ENCODE results near the gene NELL1. TPM values are rescaled to one million over a fixed set of nuclear protein-coding genes. Genes with fewer than 3 reads are reported as not detected.

Gene NELL1
- total and polyA plus RNA-seq, 2 donors (not counting 3 experiments of a cell fraction or from before 2014, with no cell fraction given) = not detected

DNA sequence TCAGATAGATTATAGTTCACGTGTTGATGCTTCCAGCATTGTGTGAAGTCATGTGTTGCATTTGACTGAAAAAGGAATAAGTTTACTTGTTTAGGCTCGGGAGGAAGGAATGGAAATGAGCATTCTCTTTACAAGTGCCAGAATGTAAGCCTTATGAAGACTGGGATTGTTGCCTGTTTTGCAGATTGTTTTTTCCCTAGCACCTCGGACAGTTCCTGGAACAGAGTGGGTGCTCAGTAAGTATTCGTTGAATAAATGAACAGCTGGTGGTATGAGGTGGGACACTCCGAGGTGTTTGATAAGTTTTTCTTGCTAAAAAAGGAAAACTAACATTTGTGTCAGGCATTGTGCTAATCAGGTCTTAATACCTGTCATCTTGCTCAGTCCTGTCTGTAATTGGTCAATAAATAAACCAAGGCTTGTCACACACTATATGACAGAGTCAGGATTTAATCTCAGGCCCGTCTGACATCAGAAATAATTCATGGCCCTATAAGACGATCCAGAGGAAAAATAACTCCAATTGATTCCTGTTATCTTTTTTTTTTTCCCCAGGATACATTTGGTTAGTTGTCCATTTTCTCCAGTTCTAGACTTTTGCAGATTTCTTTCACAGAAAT, 304.7 kb downstream of the NELL1 start:
- Histone ChIP-seq H3K9me1 (replicated peaks; ENCODE audit: control insufficient read depth, extremely low read depth, insufficient read depth, low read length) (no peaks in the 10 kb centered on the region), H3K36me3 (ENCODE audit: control insufficient read depth in 2 of 2, extremely low read depth in 1 of 2, insufficient read depth in 2 of 2, low read length in 2 of 2) (no peaks in the 10 kb centered on the region), H3K9me3 (replicated peaks; ENCODE audit: control insufficient read depth, insufficient read depth, low read length) (no peaks in the 10 kb centered on the region), H3K79me2 (ENCODE audit: control insufficient read depth, insufficient read depth, low read length) (no peaks in the 10 kb centered on the region), H3K4me1 (ENCODE audit: control insufficient read depth, extremely low read depth, insufficient read depth, low read length) (no peaks in the 10 kb centered on the region), H3K9ac (replicated peaks; ENCODE audit: extremely low read depth, insufficient read depth, low read length) (no peak overlapping the region), H3K4me2 (ENCODE audit: insufficient read depth, low read length) (no peak overlapping the region), H2AFZ (ENCODE audit: low read depth, low read length) (no peak overlapping the region), H3K27ac (ENCODE audit: insufficient read depth, low read depth, low read length) (no peak overlapping the region), H3K4me3 (replicated peaks in 1 of 3; ENCODE audit: insufficient read depth in 1 of 3, low read depth in 1 of 3, low read length in 3 of 3) (no peak overlapping the region), H3K27me3 (ENCODE audit: control insufficient read depth in 2 of 2, insufficient read depth in 2 of 2, low read length in 2 of 2) (no peaks in the 10 kb centered on the region), H4K20me1 (replicated peaks; ENCODE audit: control insufficient read depth, extremely low read depth, insufficient read depth, low read length) (no peaks in the 10 kb centered on the region)
- POLR2A ChIA-PET = no interaction called here
- CTCF ChIA-PET = no interaction called here
- TF ChIP-seq, protein P1, sequence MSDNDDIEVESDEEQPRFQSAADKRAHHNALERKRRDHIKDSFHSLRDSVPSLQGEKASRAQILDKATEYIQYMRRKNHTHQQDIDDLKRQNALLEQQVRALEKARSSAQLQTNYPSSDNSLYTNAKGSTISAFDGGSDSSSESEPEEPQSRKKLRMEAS (IDR thresholded peaks at IDR 0.05; ENCODE audit: insufficient read depth, insufficient read length) = no peak
- TF ChIP-seq POLR2A (IDR thresholded peaks at IDR 0.05; ENCODE audit: low read depth, low read length) (no peak), POLR2AphosphoS5 (IDR thresholded peaks at IDR 0.05; ENCODE audit: insufficient read depth, low read depth, low read length) (no peak), MYC (IDR thresholded peaks at IDR 0.05; ENCODE audit: low read depth, low read length) (no peak), EZH2 (IDR thresholded peaks at IDR 0.05; ENCODE audit: borderline replicate concordance, low read depth, low read length, severe bottlenecking) (no peak), JUN (IDR thresholded peaks at IDR 0.05; ENCODE audit: borderline replicate concordance, insufficient read depth, insufficient read length, low read depth) (no peak), FOS (IDR thresholded peaks at IDR 0.05; ENCODE audit: borderline replicate concordance, insufficient read depth, low read length) (no peak), GATA2 (IDR thresholded peaks at IDR 0.05; ENCODE audit: insufficient read depth, insufficient read length, low read depth, low read length) (no peak)
- TF ChIP-seq, protein P2, sequence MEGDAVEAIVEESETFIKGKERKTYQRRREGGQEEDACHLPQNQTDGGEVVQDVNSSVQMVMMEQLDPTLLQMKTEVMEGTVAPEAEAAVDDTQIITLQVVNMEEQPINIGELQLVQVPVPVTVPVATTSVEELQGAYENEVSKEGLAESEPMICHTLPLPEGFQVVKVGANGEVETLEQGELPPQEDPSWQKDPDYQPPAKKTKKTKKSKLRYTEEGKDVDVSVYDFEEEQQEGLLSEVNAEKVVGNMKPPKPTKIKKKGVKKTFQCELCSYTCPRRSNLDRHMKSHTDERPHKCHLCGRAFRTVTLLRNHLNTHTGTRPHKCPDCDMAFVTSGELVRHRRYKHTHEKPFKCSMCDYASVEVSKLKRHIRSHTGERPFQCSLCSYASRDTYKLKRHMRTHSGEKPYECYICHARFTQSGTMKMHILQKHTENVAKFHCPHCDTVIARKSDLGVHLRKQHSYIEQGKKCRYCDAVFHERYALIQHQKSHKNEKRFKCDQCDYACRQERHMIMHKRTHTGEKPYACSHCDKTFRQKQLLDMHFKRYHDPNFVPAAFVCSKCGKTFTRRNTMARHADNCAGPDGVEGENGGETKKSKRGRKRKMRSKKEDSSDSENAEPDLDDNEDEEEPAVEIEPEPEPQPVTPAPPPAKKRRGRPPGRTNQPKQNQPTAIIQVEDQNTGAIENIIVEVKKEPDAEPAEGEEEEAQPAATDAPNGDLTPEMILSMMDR (IDR thresholded peaks at IDR 0.05; ENCODE audit: extremely low read depth in 1 of 2, insufficient read depth in 1 of 2, low read depth in 1 of 2, low read length in 2 of 2) = no peak
- BruUV-seq (replicated peaks) = no TSS peak
- DNase-seq (ENCODE audit: low read depth, low spot score) (no peak), FAIRE-seq (no peak)
- dilution Hi-C loops (cut with MboI; ENCODE audit: extremely low pct_ligation_motif_present, low sequenced_read_pairs) (no loop called here), intact Hi-C loops (cut with micrococcal nuclease) (no loop called here)

Measured in endothelial cell of umbilical vein (primary cell).